Bone marrow (tissue), 2 donors: ENCODE measurements around the gene OXER1.
"Not testable (repeated sequence)": the region's sequence is repeated elsewhere in the genome, so short reads cannot be mapped to it uniquely, and the experiment has no call there.

ENCODE experiments used
- DNase-seq, 2 donors: peaks; one replicate each; lab custom pipeline; 2025; lab: John Stamatoyannopoulos, UW

OXER1 gene

DNA sequence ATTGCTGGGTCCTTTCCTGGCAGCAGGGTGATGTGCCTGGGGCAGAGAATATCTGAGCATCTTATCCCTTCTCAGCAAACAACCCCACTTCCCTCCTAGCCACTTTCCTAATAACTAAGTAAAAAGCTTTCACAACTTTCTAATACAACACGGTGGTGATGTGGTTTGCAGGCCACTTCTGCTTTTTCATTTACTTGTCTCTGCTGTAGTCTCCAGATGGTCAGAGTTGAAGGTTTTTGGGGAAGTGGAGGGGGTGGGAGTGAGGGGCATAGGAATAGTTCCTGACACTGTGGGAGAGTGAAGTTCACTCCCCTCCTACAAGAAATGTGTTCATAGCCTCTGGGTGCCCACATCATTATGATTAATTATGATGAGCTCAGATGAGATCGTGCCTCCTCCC, 11.6 kb downstream of the OXER1 start:
- DNase-seq, result peak in 1 of 2 donors; percentile 94

DNA sequence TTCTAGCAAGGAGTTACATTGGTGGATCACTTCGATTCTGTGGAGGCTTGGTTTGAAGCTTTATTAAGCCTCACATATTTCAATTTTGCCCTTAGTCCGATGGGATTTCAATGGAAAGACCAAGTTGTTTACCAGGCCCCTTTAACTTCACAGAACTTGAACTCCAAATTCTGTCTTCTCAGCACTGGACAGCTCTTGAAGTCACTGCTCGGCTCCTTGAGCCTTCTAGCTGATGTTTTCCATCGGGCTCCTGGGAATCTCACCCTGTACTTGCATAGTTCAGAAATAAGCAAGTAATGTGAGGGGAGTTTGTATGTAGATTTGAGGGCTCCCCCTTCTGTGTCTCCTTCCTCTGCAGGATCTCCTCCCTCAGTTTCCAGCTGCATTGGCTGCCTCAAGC, 15.1 kb downstream of the OXER1 start:
- no peak for DNase-seq

DNA sequence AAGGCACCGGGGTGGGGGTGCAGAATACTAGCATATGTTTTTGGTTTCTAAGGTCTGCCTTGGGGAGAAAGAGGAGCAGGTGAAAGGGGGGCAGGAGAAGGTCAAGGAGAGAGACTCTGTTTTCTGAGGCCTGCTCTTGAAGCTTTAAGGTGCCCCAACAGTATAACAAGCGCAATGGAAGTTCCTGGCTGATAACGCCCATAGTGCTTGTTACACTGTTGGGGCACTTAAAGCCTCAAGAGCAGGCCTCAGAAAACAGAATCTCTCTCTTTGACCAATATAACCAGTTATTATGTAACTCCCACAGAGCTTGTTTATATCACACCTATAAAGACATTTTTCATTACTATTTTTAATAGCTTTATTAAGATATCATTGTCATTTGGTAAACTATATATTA, 16.5 kb downstream of the OXER1 start:
- DNase-seq, result no peak

DNA sequence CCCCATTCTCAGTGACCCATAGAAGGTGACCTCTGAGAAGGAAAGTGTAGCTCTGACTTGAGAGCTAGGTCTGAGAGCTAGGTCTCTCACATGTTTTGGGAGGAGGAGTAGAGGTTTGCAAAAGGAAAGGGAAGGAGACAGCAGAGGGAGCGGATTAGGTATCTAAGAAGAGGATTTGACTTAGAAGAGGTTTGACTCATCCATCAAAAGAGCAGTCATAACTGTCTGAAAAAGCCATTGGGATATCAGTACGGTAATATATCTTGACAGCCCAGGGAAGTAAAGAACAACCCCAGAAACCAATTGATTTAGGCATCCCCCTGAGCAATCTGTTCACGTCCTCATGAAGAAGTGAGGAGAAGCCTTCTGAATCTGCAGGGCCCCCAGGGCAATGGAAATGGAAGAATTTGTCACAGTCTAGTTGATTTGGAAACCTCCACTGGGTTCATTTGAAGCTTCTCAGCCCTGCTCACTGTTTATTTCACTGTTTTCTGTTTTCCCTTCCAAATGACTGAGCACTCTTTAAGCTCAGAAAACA, 19.3 kb downstream of the OXER1 start:
- no peak for DNase-seq

DNA sequence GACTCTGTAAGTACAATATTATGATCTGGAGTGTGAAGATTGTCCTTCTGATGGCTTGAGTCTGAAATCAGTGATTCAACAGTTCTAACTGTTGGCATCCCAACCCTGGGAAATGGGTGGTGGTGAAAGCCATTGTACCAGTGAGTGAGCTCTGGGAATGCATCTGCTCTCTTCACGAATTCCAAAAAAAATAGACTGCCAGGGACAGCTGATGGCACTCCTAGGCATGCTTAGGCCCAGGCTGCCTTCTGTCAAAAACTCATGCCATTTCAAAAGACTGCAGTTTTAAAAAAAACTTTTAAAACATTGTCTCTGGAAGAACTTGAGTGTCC, 20.3 kb downstream of the OXER1 start:
- no peak for DNase-seq

DNA sequence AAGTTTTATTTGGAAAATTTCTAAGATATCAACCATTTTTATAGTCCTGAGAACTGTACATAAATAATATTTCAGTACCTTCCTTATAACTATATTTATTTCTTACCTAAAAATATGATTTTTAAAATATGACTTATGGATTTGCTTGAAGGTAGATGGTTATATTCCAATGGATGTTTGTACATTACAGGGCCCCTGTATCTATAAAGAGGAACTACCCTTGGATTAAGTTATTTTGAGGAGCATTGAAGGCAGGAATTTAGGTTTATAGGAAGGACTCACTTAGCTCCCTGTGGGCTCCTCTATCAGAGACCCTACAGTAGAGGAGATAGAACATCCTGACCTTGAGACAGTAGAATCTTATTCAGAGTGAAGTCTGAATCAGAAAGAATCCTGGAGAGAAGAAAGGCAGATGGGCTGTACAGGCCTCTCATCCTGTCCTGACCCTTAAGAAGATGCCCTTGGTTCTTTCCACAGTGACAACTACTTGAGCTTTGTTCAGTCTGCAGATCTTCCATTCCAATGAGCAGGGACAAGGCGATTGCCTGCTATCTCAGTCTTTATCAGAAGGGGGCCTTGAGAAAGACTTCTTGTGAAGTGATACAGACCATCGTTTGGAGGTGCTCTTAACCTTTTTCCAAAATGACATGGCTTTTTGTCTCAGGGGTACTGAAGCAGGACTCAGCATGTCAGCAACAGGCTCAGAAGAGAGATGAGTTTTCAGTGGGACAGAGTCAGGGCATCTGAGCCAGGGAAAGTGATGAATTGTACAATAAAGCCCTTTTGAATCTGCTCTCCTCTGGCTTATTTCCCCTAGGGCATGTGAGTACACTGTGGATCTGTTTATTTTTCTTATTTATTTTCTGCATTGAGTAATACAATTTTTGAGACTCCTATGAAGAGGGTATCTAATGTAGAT, 20.9 kb downstream of the OXER1 start:
- no peak for DNase-seq

DNA sequence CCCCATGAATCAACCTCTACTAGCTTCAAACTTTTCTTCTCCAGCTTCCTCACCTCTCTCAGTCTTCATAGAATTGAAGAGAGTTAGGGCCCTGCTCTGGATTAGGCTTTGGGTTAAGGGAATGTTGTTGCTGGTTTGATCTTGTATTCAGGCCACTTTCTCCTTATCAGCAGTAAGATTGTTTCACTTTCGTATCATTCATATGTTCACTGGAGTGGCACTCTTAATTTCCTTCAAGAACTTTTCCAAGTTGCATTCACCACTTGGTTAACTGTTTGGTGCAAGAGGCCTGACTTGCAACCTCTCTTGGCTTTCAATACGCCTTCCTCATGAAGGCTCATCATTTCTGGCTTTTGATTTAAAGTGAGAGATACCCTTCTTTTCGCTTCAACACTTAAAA, 22.8 kb downstream of the OXER1 start:
- no peak for DNase-seq

DNA sequence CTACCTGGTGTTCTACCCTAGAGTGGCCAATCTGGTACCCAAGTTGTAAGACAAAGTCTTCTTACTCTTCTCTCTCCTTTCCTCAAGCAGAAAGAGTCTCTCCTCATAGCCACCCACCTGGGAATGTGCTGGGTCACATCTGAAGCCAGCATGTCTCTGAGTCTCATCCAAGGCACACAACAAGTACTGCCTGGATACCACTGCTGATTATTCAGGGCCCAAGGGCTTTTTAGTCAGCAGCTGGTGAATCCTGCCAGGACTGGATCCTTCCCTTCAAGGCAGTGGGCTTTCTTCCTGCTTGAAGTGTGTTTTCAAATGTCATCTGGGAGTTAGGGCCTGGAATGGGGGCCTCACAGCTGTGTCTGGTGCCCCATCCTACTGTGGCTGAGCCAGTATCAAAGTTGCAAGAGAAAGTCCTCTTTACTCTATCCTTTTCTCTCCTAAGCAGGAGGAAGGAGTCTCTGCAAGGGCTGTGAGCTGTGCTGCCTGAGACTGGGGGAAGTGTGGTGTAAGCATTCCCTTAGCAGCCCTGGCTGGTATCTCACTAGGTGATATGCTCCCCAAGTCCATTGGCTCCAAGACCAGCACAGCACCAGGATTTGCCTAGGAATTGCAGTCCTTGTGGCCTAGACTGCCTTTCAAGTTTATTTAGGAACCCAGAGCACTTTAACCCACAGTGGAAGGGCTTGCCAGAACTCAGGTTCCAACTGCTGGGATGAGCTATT, 27.2 kb downstream of the OXER1 start:
- no peak for DNase-seq

DNA sequence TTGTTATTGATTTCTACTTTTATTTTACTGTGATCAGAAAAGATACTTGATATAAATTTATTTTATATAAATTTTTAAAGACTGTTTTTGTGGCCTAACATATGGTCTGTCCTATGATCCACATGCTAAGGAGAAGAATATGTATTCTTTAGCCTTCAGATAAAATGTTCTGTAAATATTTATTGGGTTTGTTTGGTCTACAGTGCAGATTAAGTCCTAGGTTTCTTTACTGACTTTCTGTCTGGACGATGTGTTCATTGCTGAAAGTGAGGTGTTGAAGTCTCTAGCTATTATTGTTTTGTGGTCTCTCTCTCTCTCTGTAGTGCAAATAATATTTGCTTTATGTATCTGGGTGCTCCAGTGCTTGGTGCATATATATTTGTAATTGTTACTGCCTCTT, 30.1 kb downstream of the OXER1 start:
- no peak for DNase-seq

DNA sequence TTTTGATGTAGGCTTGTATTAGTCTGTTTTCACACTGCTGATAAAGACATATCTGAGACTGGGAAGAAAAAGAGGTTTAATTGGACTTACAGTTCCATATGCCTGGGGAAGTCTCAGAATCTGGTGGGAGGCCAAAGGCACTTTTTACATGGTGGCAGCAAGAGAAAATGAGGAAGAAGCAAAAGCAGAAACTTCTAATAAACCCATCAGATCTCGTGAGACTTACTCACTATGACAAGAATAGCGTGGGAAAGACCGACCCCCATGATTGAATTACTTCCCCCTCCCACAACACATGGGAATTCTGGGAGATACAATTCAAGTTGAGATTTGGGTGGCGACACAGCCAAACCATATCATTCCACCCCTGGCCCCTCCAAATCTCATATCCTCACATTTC, 32.6 kb downstream of the OXER1 start:
- not testable (repeated sequence) for DNase-seq

DNA sequence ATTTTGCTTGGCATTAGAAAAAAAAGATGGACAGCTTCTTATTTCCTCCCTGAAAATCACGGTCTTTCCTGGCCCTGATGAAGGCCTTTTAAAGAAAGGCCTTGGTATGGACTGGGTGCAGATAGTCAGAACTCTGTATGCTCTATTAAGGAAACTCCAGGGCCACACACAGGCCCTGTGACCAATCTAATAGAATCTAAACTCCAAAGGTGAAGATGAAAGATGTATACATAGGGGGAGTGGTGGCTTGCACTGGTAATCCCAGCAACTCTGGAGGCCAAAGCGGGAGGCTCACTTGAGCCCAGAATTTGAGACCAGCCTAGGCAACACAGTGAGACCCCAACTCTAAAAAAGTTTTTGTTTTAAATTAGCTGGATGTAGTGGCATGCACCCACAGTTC, 37.3 kb downstream of the OXER1 start:
- no peak for DNase-seq

DNA sequence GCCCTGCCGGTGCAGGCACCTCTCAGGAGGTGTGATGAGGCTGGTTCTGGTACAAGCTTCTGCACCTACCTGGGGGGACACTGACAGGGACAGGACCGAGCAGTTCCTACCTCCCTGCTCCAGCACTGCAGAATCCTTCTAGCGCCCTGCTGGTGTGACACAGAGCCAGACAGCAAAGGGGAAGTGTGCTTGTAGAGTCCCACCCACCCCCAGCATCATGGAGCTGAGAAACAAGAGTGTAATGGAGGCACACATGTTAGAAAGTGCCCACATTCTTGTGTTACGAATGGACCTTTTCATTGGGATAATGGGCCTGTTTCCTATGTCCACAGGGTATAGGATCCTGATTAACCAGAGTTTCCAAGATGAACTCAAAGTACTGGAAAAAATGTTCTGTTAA, 38.3 kb downstream of the OXER1 start:
- DNase-seq, result no peak

DNA sequence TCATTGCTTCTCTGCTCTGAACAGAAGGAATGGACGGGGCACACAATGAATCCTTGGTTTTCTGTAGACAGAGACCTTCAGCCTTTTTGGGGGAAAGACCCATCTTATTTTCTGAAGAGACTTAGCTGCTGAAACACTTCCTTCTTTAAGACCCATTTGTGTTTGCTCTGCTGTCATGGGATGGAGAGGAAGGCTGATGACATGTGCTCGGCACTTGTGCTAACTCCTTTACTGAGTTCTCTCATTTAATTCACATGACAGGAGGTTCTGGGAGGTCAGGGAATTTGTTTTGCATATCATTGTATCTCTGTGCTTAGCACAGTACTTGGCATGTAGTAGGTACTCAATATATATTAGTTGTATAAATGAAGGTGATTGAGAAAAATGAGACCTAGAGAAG, 39.0 kb downstream of the OXER1 start:
- DNase-seq, result no peak

DNA sequence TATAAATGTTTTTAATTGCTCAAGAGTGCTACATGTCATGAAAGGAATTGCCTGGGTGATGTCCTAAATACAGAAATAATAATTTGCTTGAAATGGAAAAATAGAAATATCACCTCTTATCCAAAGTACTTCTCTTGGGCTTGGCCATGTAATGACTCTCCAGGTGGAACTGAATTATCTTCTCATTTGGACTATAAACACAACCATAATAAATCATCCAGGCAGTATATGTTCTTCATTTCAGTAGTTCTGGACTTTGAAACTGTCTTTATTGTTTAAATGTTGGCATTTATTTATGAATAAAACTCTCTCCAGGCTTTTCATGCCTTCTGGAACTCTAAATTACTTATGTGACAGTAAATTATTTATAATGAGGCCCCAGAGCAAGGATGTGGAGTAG, 40.5 kb downstream of the OXER1 start:
- DNase-seq, result no peak

DNA sequence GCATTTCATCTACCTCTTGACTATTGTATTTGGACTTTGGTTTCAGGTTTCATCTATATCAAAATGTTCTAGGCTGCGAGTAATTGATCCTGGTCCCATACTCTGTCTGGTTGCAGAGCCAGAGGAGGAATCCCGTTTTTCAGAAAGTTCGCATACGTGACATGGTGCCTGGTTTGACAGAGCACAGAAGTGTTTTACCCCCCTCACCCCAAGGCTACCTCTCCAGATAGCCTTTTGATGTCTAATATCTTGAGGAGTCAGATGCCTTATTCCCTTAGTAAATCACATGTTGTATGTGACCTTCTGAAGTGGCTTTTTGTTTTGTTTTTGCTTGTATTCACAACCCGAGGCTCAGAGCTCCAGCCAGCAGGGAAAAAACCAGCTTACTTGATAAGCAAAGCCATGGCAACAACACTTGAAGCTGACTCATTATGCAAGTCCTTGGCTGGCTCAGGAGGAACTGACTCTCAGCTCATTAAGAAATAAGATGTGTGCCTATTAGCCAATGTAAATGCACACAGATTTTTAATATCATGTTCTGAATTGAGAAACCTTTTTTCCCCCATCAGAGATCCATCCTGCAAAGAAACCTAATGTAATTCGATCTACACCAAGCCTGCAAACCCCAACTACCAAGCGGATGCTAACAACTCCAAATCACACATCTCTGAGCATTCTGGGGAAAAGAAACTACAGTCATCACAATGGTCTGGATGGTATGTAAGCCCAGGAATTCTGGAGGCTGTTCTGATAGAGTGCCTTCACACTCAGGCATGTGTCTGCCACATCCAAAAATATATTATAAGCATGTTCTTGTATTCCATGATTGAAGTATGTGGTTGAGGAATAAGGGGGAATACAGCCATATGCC, 41.4 kb downstream of the OXER1 start:
- peak in 1 of 2 donors; percentile 15 for DNase-seq

DNA sequence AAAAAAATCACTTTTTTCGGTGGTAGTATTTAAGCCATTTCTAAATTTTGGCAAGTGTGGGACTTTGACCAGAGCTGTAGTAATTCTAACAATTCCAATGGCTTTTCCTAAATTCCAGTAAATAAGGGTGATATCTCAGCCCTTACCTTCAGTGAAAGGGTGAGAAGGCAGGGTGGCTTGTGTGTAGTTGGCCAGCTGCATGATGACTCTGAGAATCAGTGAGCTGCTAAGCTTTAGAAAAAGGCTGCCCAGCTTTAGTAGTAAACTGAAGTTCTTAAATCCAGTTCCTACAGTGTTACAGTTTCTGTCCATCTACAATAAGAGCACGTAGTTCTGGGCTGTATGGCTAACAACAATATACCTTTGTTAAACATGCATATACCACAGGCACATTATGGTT, 42.0 kb downstream of the OXER1 start:
- DNase-seq, result no peak

DNA sequence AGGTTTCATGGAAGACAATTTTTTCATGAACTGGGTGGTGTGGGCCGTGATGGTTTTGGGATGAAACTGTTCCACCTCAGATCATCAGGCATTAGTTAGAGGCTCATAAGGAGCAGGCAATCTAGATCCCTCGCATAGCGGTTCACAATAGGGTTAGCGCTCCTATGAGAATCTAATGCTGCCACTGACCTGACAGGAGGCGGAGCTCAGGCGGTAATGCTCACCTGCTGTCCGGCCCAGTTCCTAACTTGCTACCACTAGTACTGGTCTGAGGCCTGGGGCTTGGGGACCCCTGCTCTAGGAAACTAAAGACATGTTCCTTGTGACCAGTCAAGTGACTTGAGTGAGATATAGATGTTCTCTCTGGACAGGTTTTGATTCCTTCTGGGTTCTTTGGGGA, 49.2 kb downstream of the OXER1 start:
- no peak for DNase-seq

DNA sequence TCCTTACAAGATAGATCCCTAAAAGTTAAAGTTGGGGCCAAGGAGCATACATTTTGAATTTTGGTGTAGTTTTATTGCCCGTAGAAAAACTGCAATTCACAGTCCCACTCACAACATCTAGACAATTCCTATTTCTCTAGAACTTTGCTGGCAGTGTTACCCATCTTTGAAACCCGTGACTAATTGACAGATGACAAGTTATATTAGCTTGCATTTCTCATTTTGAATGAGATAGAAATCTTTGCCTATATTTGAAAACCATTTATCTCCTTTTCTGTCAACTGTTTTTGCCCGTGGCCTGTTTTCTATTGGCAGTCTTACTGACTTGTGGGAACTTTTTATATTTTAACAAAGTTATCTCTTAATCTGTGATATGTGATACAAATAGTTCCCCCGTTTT, 50.0 kb downstream of the OXER1 start:
- DNase-seq, result no peak

DNA sequence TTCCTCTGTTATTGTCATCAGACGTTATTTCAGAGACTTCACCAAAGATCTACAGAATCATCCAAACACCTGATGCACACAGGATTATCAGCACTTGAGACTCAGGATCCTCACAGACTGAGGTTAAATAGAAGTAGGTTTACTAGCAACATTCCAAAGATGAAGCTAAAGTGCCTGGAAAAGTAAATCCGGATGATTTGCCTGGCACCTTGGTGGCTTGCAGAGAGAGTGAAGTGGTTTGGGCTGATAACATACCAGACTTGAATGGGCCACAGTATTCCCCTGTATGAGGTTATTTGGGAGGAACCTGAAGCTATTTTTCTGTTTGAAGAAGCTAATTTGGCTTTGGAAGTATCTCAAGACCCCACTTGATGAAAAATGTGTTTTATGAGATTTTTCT, 51.0 kb downstream of the OXER1 start:
- DNase-seq, result no peak
